B cell (primary cell): ENCODE data around the gene TMEM179B. TPM values are rescaled to one million over a fixed set of nuclear protein-coding genes. Genes with fewer than 3 reads are reported as not detected.
"Not testable (repeated sequence)": the region's sequence is repeated elsewhere in the genome, so short reads cannot be mapped to it uniquely, and the experiment has no call there.

Experiments used
- ATAC-seq: fragments of 200-7000 bp; cut with Tn5 transposase; one replicate; pipeline ENCODE4 v1.10.0; 2021; ENCODE audit warnings: low read depth, mild to moderate bottlenecking, moderate number of reproducible peaks, moderate library complexity
- CTCF ChIA-PET: fragments of 350-600 bp; sonication (Branson Sonifier 250); formaldehyde crosslinking; loops from one replicate; lab custom pipeline; 2021; ENCODE audit warnings: antibody characterized with exemption, inconsistent platforms; lab: Charles Lee
- POLR2A ChIA-PET: fragments of 350-600 bp; sonication (Branson Sonifier 250); formaldehyde crosslinking; loops from one replicate; lab custom pipeline; 2021; ENCODE audit warnings: antibody characterized with exemption; lab: Charles Lee
- DNase-seq: peaks from one replicate; pipeline ENCODE4 v3.0.0; 2013
- H2AFZ ChIP-seq: 2 replicates; pipeline ENCODE4 v1.6.1; 2012; ENCODE audit warnings: mild to moderate bottlenecking, low read depth, low read length; ENCODE audit not compliant: insufficient read depth, poor library complexity, severe bottlenecking
- H3K27ac ChIP-seq, 2 donors: 1 replicate in 1 of 2; 2 replicates in 1 of 2; pipeline ENCODE4 v1.5.1; 2012 to 2013; ENCODE audit warnings: low read length in 2 of 2, mild to moderate bottlenecking in 2 of 2, moderate library complexity in 1 of 2
- H3K27me3 ChIP-seq, 4 experiments: fragments of 200-600 bp in 1 of 4; sonication (generic) in 1 of 4; replicated peaks in 1 of 4; 1 replicate in 2 of 4; 2 replicates in 2 of 4; pipeline versions ENCODE4 v1.6.1 to v1.7.0; 2013 to 2016; ENCODE audit warnings: low read length in 3 of 4, mild to moderate bottlenecking in 2 of 4, mixed read lengths in 1 of 4, moderate library complexity in 1 of 4; ENCODE audit not compliant: insufficient read depth in 4 of 4, control insufficient read depth in 3 of 4; ENCODE audit errors: control extremely low read depth in 1 of 4
- H3K36me3 ChIP-seq, 2 experiments: replicated peaks in 1 of 2; 1 replicate in 1 of 2; 2 replicates in 1 of 2; pipeline versions ENCODE4 v1.6.1 to v1.7.1; 2013; ENCODE audit warnings: low read length in 1 of 2; ENCODE audit not compliant: insufficient read depth in 2 of 2, control insufficient read depth in 1 of 2; ENCODE audit errors: control extremely low read depth in 1 of 2, extremely low read depth in 1 of 2
- H3K4me1 ChIP-seq, 2 donors: fragments of 200-600 bp in 1 of 2; sonication (generic) in 1 of 2; 1 replicate in 1 of 2; 2 replicates in 1 of 2; pipeline versions ENCODE4 v1.5.1 to v1.6.1; 2013 to 2017; ENCODE audit warnings: low read length in 2 of 2; ENCODE audit not compliant: control insufficient read depth in 2 of 2, insufficient read depth in 2 of 2
- H3K4me2 ChIP-seq: replicated peaks from 2 replicates; pipeline ENCODE3; 2012; ENCODE audit warnings: mild to moderate bottlenecking, low read depth, low read length; ENCODE audit not compliant: poor library complexity, severe bottlenecking
- H3K4me3 ChIP-seq, 5 experiments: fragments of 200-600 bp in 1 of 5; sonication (generic) in 1 of 5; 1 replicate in 3 of 5; 2 replicates in 2 of 5; pipeline versions ENCODE4 v1.5.1 to v1.7.0; 2011 to 2016; ENCODE audit warnings: low read length in 4 of 5, mild to moderate bottlenecking in 4 of 5, low read depth in 2 of 5, control low read depth in 1 of 5, moderate library complexity in 1 of 5; ENCODE audit not compliant: insufficient read depth in 1 of 5; ENCODE audit errors: control extremely low read depth in 1 of 5, extremely low read depth in 1 of 5
- H3K79me2 ChIP-seq: fragments of 200-600 bp; sonication (generic); one replicate; pipeline ENCODE4 v1.6.0; 2016; ENCODE audit warnings: low read length; ENCODE audit not compliant: control insufficient read depth, insufficient read depth
- H3K9ac ChIP-seq: fragments of 200-600 bp; sonication (generic); 2 replicates; pipeline ENCODE4 v1.6.1; 2017; ENCODE audit warnings: mild to moderate bottlenecking, low read length, moderate library complexity
- H3K9me3 ChIP-seq, 3 donors: one replicate each; pipeline versions ENCODE4 v1.6.1 to v1.7.1; 2013; ENCODE audit warnings: low read length in 2 of 3; ENCODE audit not compliant: control insufficient read depth in 2 of 3, insufficient read depth in 1 of 3; ENCODE audit errors: control extremely low read depth in 1 of 3
- H4K20me1 ChIP-seq: 2 replicates; pipeline ENCODE4 v1.6.0; 2012; ENCODE audit warnings: mild to moderate bottlenecking, low read length; ENCODE audit not compliant: insufficient read depth, control insufficient read depth, poor library complexity, severe bottlenecking
- H3K27ac Mint-ChIP-seq: one replicate; pipeline ENCODE4 v1.8.0; 2021; ENCODE audit warnings: mixed read lengths
- H3K27me3 Mint-ChIP-seq: one replicate; pipeline ENCODE4 v1.8.0; 2021; ENCODE audit warnings: mixed read lengths
- H3K4me1 Mint-ChIP-seq: one replicate; pipeline ENCODE4 v1.8.0; 2021; ENCODE audit warnings: mixed read lengths
- H3K4me3 Mint-ChIP-seq: one replicate; pipeline ENCODE4 v1.8.0; 2021; ENCODE audit warnings: mixed read lengths
- H3K9me3 Mint-ChIP-seq: one replicate; pipeline ENCODE4 v1.8.0; 2022; ENCODE audit warnings: mixed read lengths; ENCODE audit not compliant: insufficient read depth
- EZH2 ChIP-seq: IDR thresholded peaks from 2 replicates; pipeline ENCODE4 v1.6.1; 2012; ENCODE audit warnings: borderline replicate concordance, low read depth, mild to moderate bottlenecking, moderate library complexity, low read length; ENCODE audit not compliant: insufficient read depth, poor library complexity, severe bottlenecking
- WGBS: methylation state at CpG from one replicate; pipeline ENCODE4 v1.1.5; 2013; ENCODE audit warnings: missing lambda C conversion rate; ENCODE audit not compliant: insufficient coverage; 5-methylcytosine and 5-hydroxymethylcytosine counted together
- intact Hi-C: fragments of 100-400 bp; cut with micrococcal nuclease; formaldehyde crosslinking; loops from one replicate; pipeline ENCODE4 v1.10.0; 2022
- polyA plus RNA-seq: library from polyadenylated mRNA; depleted of rRNA; stranded (reverse); fragments of >200 nt; gene quantifications from 2 replicates; pipeline ENCODE4 v1.2.3, GENCODE V29; 2012
- total RNA-seq, 2 donors: library from RNA; stranded (reverse); fragments of 120-200 nt in 1 of 2; gene quantifications; 1 replicate in 1 of 2; 2 replicates in 1 of 2; pipeline versions ENCODE4 v1.2.3 to v1.2.4, GENCODE V29; 2013 to 2022
- TF ChIP-seq, protein P1 (sequence below): fragments of 200-600 bp; IDR thresholded peaks from one replicate; pipeline ENCODE4 v1.8.0; 2022; ENCODE audit warnings: antibody characterized with exemption, mild to moderate bottlenecking

TMEM179B gene
- total and polyA plus RNA-seq, 2 donors (not counting 1 experiment from before 2014, with no cell fraction given): 62.3 to 64.3 TPM

DNA sequence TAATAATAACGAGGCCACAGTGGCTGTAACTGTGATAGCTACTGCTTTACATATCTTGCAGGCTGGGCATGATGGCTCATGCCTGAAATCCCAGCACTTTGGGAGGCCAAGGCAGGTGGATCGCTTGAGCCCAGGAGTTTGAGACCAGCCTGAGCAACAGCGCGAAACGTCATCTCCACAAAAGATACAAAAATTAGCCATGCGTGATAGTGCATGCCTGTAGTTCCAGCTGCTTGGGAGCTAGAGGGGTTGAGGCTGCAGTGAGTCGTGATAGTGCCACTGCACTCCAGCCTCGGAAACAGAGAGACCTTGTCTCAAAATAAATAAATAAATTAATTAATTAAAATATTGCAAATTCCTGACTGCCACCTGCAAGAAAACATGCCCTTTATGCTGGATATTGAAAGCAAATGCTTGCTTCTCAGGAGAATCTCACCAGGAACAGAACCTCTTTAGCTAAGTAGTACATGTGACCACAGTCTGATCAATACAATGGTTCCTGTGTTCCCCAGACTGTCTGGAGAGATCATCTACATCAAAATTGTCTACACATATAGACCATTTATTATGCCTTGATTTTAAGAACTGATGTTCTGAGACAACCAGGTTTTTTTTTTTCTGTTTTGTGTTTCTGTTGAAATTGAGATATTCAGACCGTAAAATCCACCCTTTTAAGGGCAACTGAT, 39.6 kb upstream of the TMEM179B start:
- H3K9ac ChIP-seq: no peak overlapping the region
- Mint-ChIP-seq H3K4me1 (peaks cover 12% of the 10 kb centered on the region), H3K27ac (no peak overlapping the region), H3K4me3 (no peak overlapping the region), H3K9me3 (no peaks in the 10 kb centered on the region), H3K27me3 (no peaks in the 10 kb centered on the region)
- H3K27me3 ChIP-seq: no peaks in the 10 kb centered on the region
- intact Hi-C loops: no loop called here
- 92% methylated on average over 6 of the region's 9 CpGs for WGBS
- peaks cover 0 to 16% of the 10 kb centered on the region in 2 experiments for H3K36me3 ChIP-seq
- H3K27ac ChIP-seq: no peak overlapping the region
- peaks cover 0 to 4% of the 10 kb centered on the region in 2 donors for H3K4me1 ChIP-seq
- H3K9me3 ChIP-seq: no peaks in the 10 kb centered on the region
- no peak overlapping the region for H2AFZ ChIP-seq
- peaks cover 26% of the 10 kb centered on the region for H3K79me2 ChIP-seq
- H3K4me3 ChIP-seq: no peak overlapping the region
- H3K4me2 ChIP-seq: no peak overlapping the region
- DNase-seq (no peak), ATAC-seq (no peak)
- TF ChIP-seq, protein P1, sequence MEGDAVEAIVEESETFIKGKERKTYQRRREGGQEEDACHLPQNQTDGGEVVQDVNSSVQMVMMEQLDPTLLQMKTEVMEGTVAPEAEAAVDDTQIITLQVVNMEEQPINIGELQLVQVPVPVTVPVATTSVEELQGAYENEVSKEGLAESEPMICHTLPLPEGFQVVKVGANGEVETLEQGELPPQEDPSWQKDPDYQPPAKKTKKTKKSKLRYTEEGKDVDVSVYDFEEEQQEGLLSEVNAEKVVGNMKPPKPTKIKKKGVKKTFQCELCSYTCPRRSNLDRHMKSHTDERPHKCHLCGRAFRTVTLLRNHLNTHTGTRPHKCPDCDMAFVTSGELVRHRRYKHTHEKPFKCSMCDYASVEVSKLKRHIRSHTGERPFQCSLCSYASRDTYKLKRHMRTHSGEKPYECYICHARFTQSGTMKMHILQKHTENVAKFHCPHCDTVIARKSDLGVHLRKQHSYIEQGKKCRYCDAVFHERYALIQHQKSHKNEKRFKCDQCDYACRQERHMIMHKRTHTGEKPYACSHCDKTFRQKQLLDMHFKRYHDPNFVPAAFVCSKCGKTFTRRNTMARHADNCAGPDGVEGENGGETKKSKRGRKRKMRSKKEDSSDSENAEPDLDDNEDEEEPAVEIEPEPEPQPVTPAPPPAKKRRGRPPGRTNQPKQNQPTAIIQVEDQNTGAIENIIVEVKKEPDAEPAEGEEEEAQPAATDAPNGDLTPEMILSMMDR: no peak
- no peak for TF ChIP-seq EZH2
- ChIA-PET CTCF (interaction anchor here (0.8 to 1.1 kb wide), 4 partner anchors 11 to 158 kb away, joined by 3 to 5 read pairs (median 3); partner anchors contain the start of gene STX5), POLR2A (interaction anchor here (0.6 kb wide), 1 partner anchor 103 kb away, joined by 3 read pairs; no protein-coding TSS in a partner anchor)
- peaks cover 6% of the 10 kb centered on the region for H4K20me1 ChIP-seq

DNA sequence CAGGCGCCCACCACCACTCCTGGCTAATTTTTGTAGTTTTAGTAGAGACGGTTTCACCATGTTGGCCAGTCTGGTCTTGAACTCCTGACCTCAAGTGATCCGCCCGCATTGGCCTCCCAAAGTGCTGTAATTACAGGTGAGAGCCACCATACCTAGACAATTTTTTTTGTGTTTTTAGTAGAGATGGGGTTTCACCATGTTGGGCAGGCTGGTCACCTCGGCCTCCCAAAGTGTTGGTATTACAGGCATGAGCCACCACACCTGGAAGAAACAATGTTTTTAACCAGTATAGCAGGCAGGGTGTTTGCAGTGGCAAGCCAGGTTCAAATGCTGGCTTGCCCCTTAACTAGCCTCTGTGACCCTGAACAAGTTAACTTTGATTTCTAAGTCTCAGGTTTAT, 37.3 kb upstream of the TMEM179B start:
- DNase-seq, ATAC-seq, H3K9ac ChIP-seq, H3K9me3 Mint-ChIP-seq, H4K20me1 ChIP-seq, POLR2A ChIA-PET, H2AFZ ChIP-seq, H3K4me3 ChIP-seq, H3K4me2 ChIP-seq, H3K27ac ChIP-seq, H3K27me3 ChIP-seq, intact Hi-C loops, H3K9me3 ChIP-seq, H3K4me3 Mint-ChIP-seq, H3K27me3 Mint-ChIP-seq, H3K27ac Mint-ChIP-seq: not testable (repeated sequence)
- WGBS: 100% methylated on average over 1 of the region's 5 CpGs
- peaks cover 7 to 21% of the 10 kb centered on the region in 2 donors for H3K4me1 ChIP-seq
- peaks cover 40% of the 10 kb centered on the region for H3K79me2 ChIP-seq
- H3K36me3 ChIP-seq: peaks cover 0 to 19% of the 10 kb centered on the region in 2 experiments
- H3K4me1 Mint-ChIP-seq: peaks cover 28% of the 10 kb centered on the region
- CTCF ChIA-PET: interaction anchor here (1.5 to 1.6 kb wide), 2 partner anchors 15 to 37 kb away, joined by 3 read pairs; partner anchors contain the start of gene TMEM179B
